H7 (cell line): ENCODE results near the gene SYT15. TPM values are rescaled to one million over a fixed set of nuclear protein-coding genes. Genes with fewer than 3 reads are reported as not detected.
"Not testable (repeated sequence)": the region's sequence is repeated elsewhere in the genome, so short reads cannot be mapped to it uniquely, and the experiment has no call there.

Experiments used
- DNase-seq: peaks from one replicate; pipeline ENCODE4 v3.0.0; 2012
- H3K27me3 ChIP-seq: 2 replicates; pipeline ENCODE4 v1.6.0; 2011; ENCODE audit warnings: mild to moderate bottlenecking, low read length; ENCODE audit not compliant: control insufficient read depth, insufficient read depth
- H3K36me3 ChIP-seq: replicated peaks from 2 replicates; pipeline ENCODE4 v1.5.1; 2011; ENCODE audit warnings: low read length; ENCODE audit not compliant: control insufficient read depth, insufficient read depth
- H3K4me3 ChIP-seq: 2 replicates; pipeline ENCODE4 v1.5.1; 2011; ENCODE audit warnings: low read depth, mild to moderate bottlenecking, control low read depth, low read length, moderate library complexity; ENCODE audit not compliant: insufficient read depth
- total RNA-seq: library from RNA; depleted of rRNA; stranded (reverse); fragments of >200 nt; shearing (Covaris generic); gene quantifications from 2 replicates; pipeline ENCODE4 v1.2.3, GENCODE V29; 2014

SYT15 gene
- total RNA-seq, 1 experiment from 2014 or later = not detected

DNA sequence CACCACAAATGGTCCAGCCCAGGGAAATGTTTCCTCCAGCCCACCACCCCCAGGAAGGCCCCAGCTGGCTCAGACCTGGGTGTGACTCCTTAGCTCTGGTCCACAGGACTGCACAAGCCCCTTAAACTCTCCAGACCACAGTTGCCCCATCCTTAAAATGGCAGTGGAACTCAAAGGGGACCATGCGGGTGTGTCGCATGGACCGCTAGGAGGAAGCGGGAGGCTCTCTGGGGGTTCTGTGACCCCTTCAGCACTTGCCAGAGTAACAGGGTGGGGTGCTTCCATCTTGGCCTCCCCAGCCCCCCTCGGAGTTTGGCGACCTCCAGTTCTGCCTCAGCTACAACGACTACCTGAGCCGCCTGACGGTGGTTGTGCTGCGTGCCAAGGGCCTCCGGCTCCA, 5.3 kb downstream of the SYT15 start:
- H3K4me3 ChIP-seq, H3K36me3 ChIP-seq, H3K27me3 ChIP-seq, DNase-seq: not testable (repeated sequence)

DNA sequence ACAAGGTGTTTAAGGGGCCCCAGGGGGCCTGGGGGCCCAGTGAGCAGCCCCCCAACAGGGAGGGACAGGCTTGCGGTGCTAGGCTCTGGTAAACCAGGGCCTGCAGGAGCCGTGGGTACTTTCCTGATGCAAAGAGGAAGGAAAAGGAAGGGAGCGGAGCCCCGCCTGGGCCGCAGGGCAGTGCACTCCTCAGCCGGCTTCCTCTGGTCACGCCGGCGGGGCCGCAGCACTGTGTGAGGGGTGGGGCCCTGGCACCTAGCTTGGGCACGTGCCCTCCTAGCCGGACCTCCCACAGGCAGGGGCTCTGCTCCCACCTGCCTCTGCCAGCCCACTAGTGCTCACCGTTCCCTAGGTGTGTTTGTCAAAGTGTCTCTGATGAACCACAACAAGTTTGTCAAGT, 6.3 kb downstream of the SYT15 start:
- not testable (repeated sequence) for H3K4me3 ChIP-seq, H3K36me3 ChIP-seq, DNase-seq, H3K27me3 ChIP-seq

DNA sequence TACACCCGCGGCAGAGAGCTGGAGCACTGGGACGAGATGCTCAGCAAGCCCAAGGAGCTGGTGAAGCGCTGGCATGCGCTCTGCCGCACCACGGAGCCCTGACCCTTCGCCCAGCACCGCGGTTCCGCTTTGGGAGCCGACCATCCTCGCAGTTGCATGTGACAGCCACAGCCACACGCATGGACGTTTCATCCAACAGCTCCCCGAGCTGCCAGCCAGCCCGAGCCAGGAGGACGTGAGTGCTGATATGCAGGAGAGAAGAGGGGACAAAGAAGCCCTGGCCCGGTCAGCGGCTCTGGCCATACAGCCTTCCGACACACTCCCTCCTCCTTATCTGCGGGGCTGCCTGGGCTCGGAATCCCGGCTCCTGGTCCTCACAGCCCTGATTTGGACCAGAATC, 8.6 kb downstream of the SYT15 start:
- not testable (repeated sequence) for H3K27me3 ChIP-seq, H3K4me3 ChIP-seq, DNase-seq, H3K36me3 ChIP-seq

DNA sequence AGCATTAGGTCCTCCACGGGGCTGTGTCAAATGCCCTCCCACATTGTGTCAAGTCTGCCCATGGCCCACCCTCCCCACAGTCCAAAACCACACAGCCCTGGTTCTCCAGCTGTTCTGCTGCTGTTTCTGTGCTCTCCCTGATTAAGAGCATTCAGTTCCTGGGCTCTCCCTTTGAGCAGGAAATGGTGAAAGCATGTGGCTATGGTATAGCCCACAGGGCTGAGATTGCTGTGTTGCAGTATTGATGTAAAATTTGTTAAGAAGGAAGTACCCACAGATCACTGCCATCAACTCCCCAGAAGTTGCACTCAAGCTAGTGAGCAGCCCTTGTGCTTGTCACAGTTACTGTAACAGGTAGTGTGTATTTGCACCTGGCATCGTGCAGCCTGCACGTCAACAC, 9.3 kb downstream of the SYT15 start:
- H3K36me3 ChIP-seq, DNase-seq, H3K27me3 ChIP-seq, H3K4me3 ChIP-seq: not testable (repeated sequence)

DNA sequence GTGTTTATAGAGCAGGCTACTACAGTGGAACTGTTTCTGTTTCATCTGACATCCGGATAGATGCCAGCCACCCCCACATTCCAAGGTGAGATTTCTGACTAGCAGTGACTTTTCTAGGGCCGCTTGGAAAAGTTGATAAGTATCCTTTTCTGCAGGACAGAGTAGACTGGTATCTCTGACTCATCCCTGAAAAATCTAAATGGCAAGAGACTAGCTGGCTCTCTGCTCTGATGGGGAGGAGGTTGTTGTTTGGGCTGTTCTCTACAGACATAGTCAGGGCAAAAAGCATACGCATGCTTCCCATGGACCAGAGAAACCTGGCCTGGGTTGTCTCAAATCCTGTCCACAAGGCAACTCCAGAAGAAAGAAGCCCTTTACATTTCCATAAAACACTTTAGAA, 10.7 kb downstream of the SYT15 start:
- not testable (repeated sequence) for H3K36me3 ChIP-seq, H3K4me3 ChIP-seq, DNase-seq, H3K27me3 ChIP-seq

DNA sequence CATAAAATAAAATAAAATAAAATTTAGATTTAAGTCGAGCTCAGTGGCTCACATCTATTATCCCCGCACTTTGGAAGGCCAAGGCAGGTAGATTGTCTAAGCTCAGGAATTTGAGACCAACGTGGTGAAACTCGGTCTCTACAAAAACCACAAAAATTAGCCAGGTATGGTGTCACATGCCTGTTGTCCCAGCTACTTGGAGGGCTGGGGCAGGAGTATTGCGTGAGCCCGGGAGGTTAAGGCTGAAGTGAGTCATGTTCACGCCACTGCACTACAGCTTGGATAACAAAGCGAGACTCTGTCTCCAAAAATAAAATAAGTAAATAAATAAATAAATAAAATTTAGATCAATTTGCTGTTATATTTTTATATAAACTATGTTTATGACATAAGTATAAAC, 12.1 kb downstream of the SYT15 start:
- not testable (repeated sequence) for H3K27me3 ChIP-seq, DNase-seq, H3K4me3 ChIP-seq, H3K36me3 ChIP-seq

DNA sequence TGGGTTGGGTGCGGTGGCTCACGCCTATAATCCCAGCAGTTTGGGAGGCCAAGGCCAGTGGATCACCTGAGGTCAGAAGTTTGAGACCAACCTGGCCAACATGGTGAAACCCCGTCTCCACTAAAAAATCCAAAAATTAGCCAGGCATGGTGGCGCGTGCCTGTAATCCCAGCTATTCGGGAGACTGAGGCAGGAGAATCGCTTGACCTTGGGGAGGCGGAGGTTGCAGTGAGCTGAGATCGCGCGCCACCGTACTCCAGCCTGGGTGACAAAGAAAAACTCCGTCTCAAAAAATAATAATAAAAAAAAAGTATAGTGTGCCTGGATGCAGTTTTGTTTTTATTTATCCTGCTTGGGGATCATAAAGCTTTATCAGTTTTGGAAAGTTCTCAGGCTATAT, 14.4 kb downstream of the SYT15 start:
- DNase-seq, H3K27me3 ChIP-seq, H3K36me3 ChIP-seq, H3K4me3 ChIP-seq: not testable (repeated sequence)

DNA sequence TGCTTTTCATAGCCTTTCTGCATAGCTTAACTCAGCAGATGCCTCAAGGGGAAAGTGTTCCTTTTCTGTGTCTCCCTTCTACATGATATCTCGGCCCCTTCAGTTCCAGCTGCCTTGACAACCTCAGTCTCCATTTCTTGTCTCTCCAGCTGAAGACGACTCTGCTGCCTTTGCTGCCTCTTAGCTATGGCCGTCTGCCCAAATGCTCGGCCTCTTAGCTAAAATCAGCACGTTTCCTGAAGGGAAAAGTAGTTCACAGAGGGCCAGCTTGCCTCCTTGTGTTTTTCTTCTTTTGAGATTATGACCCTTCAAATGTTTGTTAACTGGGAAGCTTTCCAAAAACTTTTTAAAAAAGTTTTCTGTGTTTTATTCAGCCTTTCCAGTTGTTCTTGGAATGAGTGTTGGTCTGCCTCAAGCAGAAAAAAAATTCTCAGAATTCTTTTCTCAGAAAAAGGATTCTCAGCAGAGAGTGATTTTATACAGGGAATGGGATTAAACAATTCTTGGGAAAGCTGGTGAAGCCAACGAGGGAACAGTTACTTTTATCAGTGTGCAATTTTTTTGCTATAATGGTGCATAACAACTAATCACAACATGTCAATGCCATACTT, 15.6 kb downstream of the SYT15 start:
- not testable (repeated sequence) for H3K36me3 ChIP-seq, H3K27me3 ChIP-seq, DNase-seq, H3K4me3 ChIP-seq

DNA sequence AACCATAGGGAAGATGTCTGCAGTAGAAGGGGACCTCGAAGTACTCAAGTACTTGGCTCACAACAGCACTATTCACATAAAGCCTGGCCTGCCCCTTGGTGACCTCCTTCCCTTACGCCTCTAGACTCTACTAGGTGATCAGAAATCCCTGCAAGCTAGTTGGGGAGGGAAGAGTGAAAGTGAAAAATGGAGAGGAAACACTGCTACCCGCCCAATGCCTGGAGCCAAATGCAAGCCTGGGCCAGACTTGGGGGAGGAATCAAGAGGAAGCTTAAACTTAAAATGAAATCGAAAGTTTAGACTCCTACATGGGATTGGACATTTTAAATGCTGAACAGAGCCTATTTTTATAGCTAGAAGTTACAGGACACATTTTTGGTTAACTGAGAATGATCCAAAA, 17.6 kb downstream of the SYT15 start:
- DNase-seq, H3K36me3 ChIP-seq, H3K27me3 ChIP-seq, H3K4me3 ChIP-seq: not testable (repeated sequence)

DNA sequence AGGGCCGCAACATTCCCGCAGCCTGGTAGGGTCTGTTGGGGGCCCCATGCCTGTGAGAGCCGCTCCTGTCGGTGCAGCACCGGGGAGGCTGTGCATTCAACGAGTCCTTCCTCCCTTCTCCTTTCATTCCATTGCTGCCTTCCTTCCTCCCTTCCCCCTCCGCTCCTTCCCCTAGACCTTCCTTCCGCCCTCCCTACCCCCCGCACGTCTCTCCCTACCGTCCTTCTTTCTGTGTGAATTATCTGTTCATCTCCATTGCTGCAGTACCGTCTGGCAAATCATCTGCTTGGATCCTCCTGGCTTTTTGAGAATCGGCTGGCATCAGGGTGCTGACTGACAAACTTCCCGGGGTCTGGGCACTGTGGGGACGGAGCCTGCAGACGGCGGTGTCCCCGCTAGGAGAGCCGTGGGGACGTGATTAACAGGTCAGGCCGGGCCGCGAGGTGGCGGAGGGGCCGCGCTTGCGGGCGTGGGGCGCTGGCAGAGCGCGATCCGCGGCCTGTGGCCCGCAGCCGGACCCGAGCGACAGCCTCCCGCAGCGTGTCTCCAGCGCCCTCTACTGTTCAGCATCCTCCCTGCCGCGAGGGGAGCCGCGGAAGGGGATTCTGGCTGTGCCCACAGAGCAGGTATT, 18.8 kb downstream of the SYT15 start:
- not testable (repeated sequence) for DNase-seq, H3K27me3 ChIP-seq, H3K36me3 ChIP-seq
- H3K4me3 ChIP-seq = peak overlapping the region; percentile 26

DNA sequence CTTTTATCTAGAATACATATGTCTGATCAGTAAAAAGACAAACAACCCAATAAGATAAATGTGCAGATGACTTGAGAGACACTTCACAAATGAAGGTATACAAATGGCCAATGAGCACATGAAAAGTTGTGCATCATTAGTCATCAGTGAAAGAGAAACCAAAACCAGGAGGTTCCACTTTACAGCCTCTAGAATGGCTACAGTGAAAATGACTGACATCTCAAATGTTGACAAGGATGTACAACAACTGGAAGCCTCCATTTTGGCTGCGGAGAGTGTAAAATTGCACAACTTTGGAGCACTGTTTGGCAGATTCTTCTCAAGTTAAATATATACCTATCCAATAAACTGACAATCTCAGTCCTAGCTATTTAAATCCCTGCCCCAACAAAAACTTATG, 21.6 kb downstream of the SYT15 start:
- DNase-seq, H3K4me3 ChIP-seq, H3K36me3 ChIP-seq, H3K27me3 ChIP-seq: not testable (repeated sequence)

DNA sequence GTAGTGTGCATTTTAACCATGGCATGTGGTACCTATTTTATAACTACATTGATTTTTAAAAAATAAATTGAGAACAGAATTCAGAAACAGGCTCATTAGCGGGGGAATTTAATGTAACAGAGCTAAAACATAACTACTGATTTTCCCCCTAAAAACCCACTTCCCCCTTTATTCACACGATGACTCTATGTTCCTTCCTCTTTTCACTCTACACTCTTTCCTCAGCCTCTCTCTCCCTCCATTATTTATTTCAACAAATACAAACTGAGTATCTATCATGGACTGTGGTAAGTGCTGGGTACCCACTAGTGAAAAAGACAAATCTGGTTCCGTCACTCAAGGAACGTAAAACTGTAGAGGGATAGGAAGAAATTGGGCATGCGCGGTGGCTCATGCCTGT, 36.6 kb downstream of the SYT15 start:
- not testable (repeated sequence) for H3K36me3 ChIP-seq, DNase-seq, H3K4me3 ChIP-seq, H3K27me3 ChIP-seq

DNA sequence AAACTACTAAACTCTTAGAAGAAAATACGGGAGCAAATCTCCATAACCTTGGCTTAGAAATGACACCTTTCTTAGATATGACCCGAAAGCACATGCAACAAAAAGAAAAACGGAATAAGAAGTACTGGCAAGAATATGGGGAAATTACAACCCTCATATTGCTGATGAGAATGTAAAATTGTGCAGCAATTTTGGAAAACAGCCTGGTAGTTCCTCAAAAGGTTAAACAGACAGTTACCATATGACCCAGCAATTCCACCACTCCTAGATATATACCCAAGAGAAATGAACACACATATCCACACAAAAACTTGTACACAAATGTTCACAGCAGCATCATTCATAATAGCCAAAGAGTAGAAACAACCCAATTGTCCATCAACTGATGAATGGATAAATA, 37.3 kb downstream of the SYT15 start:
- not testable (repeated sequence) for H3K27me3 ChIP-seq, DNase-seq, H3K36me3 ChIP-seq, H3K4me3 ChIP-seq

DNA sequence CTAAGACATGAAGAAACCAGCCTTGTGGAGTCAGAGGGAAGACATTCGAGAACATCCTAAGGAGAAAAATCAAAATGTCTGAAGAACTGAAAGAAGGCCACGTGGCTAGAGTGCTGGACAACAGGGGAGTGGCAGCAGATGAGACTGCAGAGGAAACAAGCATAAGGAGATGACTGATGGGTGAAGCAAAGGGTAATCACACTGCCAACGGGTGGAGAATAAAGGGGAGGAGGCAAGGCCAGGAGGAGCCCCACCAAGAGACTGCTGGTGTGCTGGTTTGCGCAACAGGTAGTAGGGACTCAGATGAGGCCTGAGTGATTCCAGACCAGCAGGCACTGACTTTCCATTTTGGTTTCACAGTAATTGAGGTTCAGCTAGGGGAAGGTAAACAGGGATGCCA, 38.2 kb downstream of the SYT15 start:
- H3K36me3 ChIP-seq, DNase-seq, H3K4me3 ChIP-seq, H3K27me3 ChIP-seq: not testable (repeated sequence)

DNA sequence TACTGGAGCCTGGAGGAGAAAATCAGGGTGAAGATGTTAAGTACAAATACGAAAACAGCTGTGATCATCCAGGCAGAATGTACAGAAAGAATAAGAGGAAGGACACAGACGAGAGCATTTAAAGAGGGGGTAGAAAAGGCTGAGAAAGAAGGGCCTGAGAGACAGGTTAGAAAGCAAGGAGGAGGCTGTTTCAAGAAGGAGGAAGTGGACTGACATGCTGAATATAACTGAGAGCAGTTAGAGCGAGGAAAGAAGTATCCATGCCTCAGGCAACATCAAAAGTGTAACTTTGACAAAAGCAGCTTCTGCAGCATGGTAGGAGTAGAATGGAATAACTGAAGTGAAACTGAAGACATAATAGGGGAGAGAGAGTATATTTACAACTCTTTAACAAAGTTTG, 39.0 kb downstream of the SYT15 start:
- H3K36me3 ChIP-seq, H3K27me3 ChIP-seq, H3K4me3 ChIP-seq, DNase-seq: not testable (repeated sequence)
